Upper lobe of left lung (tissue), 6 donors: Measurements from ENCODE around the gene CYP24A1. TPM values are rescaled to one million over a fixed set of nuclear protein-coding genes. Genes with fewer than 3 reads are reported as not detected.

Experiments used
- ATAC-seq, 2 donors: fragments of 200-7000 bp; cut with Tn5 transposase; one replicate each; pipeline ENCODE4 v1.9.1; 2022; ENCODE audit warnings: mild to moderate bottlenecking in 2 of 2, moderate library complexity in 2 of 2; ENCODE audit not compliant: low FRiP score in 2 of 2
- DNase-seq, 2 donors: peaks; one replicate each; pipeline ENCODE4 v3.0.0-alpha.2; 2019 to 2020
- H3K27ac ChIP-seq, 4 donors: fragments of 200-600 bp; sonication (generic); one replicate each; pipeline ENCODE4 v1.5.1; 2016 to 2019
- H3K27me3 ChIP-seq, 4 donors: fragments of 200-600 bp; sonication (generic); one replicate each; pipeline ENCODE4 v1.5.1; 2017 to 2019
- H3K36me3 ChIP-seq, 4 donors: fragments of 200-600 bp; sonication (generic); one replicate each; pipeline ENCODE4 v1.5.1; 2016 to 2019
- H3K4me1 ChIP-seq, 4 donors: fragments of 200-600 bp; sonication (generic); one replicate each; pipeline ENCODE4 v1.5.1; 2018 to 2019
- H3K4me3 ChIP-seq, 4 donors: fragments of 200-600 bp; sonication (generic); one replicate each; pipeline ENCODE4 v1.5.1; 2017 to 2019; ENCODE audit warnings: mild to moderate bottlenecking in 2 of 4, moderate library complexity in 1 of 4
- H3K9me3 ChIP-seq, 4 donors: fragments of 200-600 bp; sonication (generic); one replicate each; pipeline ENCODE4 v1.5.1; 2018 to 2019
- EP300 ChIP-seq, 4 donors: sonication (generic); formaldehyde crosslinking; IDR thresholded peaks; one replicate each; pipeline ENCODE4 v1.5.1; 2017; ENCODE audit warnings: antibody characterized with exemption in 4 of 4, control low read depth in 2 of 4
- POLR2A ChIP-seq, 4 donors: fragments of 450-650 bp; IDR thresholded peaks; one replicate each; pipeline ENCODE4 v1.5.1; 2016 to 2017; ENCODE audit warnings: antibody characterized with exemption in 4 of 4, mild to moderate bottlenecking in 2 of 4
- POLR2AphosphoS5 ChIP-seq, 2 donors: sonication (generic); formaldehyde crosslinking; IDR thresholded peaks; one replicate each; pipeline ENCODE4 v1.5.1; 2017; ENCODE audit warnings: antibody characterized with exemption in 2 of 2
- WGBS, 2 donors: methylation state at CpG; one replicate each; pipeline ENCODE4 v1.1.5; 2017 to 2018; 5-methylcytosine and 5-hydroxymethylcytosine counted together
- total RNA-seq, 6 donors: library from RNA; depleted of rRNA in 4 of 6; stranded (reverse); fragments of >200 nt in 4 of 6; gene quantifications; one replicate each; pipeline versions ENCODE4 v1.1.0 to v1.2.1, GENCODE V29; 2016 to 2021
- TF ChIP-seq, protein P1 (sequence below), 6 experiments: fragments of 450-650 bp in 4 of 6; fragments of 200-600 bp in 2 of 6; sonication (generic) in 2 of 6; IDR thresholded peaks; one replicate each; pipeline ENCODE4 v1.5.1; 2016 to 2019; ENCODE audit warnings: antibody characterized with exemption in 6 of 6
- donor health status: DM: no; HTN: no; CAD: no; lungs with moderate emphysema.
- donor health status: DM: no; HTN: yes; CAD: no; lungs with severe emphysema.

The CYP24A1 gene
- total RNA-seq, 6 donors from 2014 or later: 0.13 to 31.0 (median 0.61) TPM; not detected in 1

DNA sequence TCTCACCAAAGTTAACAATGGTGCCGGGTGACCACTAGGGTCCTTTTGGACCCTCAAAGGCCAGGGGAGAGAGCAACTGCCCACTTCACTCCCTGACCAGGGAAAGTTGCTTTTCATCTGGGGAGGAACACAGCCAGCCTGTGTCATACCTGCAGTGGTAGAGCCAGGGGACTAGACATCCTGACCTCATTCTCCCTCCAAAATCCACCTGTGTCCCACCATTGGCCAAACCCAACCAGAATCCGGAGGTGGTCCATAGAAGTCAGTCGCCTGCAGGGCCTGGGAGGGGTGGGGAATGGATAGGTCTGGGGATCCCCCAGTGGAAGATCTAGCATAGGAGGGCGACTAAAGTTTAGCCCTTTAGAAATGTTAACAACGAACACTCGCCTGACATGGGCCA is 46.9 kb upstream of the CYP24A1 start:
- no peaks in the 10 kb centered on the region for H3K9me3 ChIP-seq

DNA sequence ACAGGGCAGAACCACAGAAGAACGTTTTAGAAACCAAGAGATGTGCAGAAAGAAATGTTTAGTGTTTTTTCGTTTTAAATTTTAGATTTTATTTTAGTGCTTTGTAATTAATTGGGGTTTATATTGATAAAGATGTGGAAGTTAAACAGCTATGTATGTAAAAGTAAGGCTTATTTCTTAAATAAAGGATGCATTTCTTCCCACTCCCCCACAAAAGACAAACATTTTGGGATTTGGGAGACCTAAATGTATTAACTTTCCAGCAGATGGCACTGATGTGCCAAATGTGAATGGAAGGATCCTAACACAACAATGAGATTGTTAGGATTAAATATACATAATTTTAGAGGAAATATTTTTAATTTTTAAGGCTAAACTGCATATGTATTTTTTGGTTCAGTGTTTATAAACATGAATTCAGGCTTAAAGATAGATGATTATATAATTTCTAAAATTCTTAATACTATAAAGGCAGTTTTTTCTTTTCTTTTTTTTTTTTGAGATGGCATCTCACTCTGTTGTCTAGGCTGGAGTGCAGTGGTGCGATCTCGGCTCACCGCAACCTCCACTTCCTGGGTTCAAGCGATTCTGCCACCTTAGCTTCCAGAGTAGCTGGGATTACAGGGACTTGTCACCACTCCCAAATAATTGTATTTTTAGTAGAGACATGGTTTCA is 46.1 kb upstream of the CYP24A1 start:
- no peak for TF ChIP-seq EP300 (IDR thresholded peaks at IDR 0.05)
- no peak for TF ChIP-seq POLR2A (IDR thresholded peaks at IDR 0.05)
- no peak for TF ChIP-seq POLR2AphosphoS5 (IDR thresholded peaks at IDR 0.05)
- TF ChIP-seq, protein P1, sequence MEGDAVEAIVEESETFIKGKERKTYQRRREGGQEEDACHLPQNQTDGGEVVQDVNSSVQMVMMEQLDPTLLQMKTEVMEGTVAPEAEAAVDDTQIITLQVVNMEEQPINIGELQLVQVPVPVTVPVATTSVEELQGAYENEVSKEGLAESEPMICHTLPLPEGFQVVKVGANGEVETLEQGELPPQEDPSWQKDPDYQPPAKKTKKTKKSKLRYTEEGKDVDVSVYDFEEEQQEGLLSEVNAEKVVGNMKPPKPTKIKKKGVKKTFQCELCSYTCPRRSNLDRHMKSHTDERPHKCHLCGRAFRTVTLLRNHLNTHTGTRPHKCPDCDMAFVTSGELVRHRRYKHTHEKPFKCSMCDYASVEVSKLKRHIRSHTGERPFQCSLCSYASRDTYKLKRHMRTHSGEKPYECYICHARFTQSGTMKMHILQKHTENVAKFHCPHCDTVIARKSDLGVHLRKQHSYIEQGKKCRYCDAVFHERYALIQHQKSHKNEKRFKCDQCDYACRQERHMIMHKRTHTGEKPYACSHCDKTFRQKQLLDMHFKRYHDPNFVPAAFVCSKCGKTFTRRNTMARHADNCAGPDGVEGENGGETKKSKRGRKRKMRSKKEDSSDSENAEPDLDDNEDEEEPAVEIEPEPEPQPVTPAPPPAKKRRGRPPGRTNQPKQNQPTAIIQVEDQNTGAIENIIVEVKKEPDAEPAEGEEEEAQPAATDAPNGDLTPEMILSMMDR (IDR thresholded peaks at IDR 0.05): peak in 2 of 6 experiments; percentile 32 to 35

More for the DNA sequence above, 46.9 kb upstream of the CYP24A1 start:
- Histone ChIP-seq H3K36me3 (peaks cover 0 to 40% (median under 1%) of the 10 kb centered on the region in 4 donors), H3K27me3 (no peaks in the 10 kb centered on the region), H3K4me3 (no peak overlapping the region), H3K27ac (no peak overlapping the region), H3K4me1 (peaks cover 0 to 3% (median 0%) of the 10 kb centered on the region in 4 donors)
- DNase-seq (no peak), ATAC-seq (no peak)
- 93 to 96% methylated on average over 6 of the region's 6 CpGs for WGBS, 2 donors
- TF ChIP-seq, protein P1 (IDR thresholded peaks at IDR 0.05): no peak
- no peak for TF ChIP-seq POLR2AphosphoS5 (IDR thresholded peaks at IDR 0.05)

DNA sequence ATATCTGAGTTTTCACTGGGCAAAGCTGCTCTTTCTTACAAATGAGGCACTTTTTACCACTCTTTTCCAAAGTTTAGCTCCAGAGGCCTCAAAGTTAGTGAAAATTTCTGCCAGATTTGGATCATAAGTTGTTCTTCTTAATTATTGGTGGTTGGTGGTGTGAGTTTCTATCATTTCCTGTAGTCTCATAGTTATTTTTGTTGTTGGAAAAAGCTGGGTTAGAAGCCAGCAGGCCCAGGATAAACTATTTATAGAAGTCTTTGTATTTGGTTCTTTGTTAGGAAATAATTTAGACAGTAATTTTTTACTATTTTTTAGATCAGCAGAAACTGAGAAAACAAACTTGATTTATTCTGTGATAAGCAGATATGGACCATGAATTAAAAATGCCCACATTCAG is 44.7 kb upstream of the CYP24A1 start:
- Histone ChIP-seq H3K9me3 (no peaks in the 10 kb centered on the region), H3K27me3 (no peaks in the 10 kb centered on the region), H3K4me1 (peaks cover 0 to 3% (median 0%) of the 10 kb centered on the region in 4 donors), H3K4me3 (no peak overlapping the region), H3K27ac (peak overlapping the region in 1 of 4 donors; percentile 9), H3K36me3 (peaks cover 0 to 46% (median 2%) of the 10 kb centered on the region in 4 donors)
- DNase-seq (no peak), ATAC-seq (no peak)
- no peak for TF ChIP-seq EP300 (IDR thresholded peaks at IDR 0.05)
- TF ChIP-seq POLR2AphosphoS5 (IDR thresholded peaks at IDR 0.05): no peak
- TF ChIP-seq POLR2A (IDR thresholded peaks at IDR 0.05): no peak
- TF ChIP-seq, protein P1 (IDR thresholded peaks at IDR 0.05): no peak

More for the DNA sequence above, 46.1 kb upstream of the CYP24A1 start:
- Histone ChIP-seq H3K4me3 (no peak overlapping the region), H3K27ac (no peak overlapping the region), H3K4me1 (peaks cover 0 to 3% (median 0%) of the 10 kb centered on the region in 4 donors), H3K9me3 (no peaks in the 10 kb centered on the region), H3K36me3 (peaks cover 0 to 46% (median 2%) of the 10 kb centered on the region in 4 donors), H3K27me3 (no peaks in the 10 kb centered on the region)
- ATAC-seq (no peak), DNase-seq (no peak)
- WGBS, 2 donors: 81 to 83% methylated on average over 6 of the region's 6 CpGs

DNA sequence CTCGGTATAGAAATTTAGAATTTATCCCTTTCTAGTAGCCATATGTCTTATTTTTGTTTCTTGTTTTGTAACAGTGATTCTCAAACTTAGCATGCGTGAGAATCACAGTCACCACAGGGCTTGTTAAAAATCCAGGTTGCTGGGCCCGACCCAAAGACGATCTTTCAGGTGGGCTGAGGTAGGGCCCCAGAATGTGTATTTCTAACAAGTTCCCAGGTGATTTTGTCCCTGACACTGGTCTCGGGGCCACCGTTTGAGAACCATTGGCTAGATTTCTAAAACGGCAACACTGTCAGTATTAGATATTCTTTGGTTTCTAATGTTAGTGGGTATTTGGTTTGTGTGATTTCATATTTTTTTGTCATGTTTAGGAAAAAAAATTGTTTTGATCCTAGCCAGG is 44.0 kb upstream of the CYP24A1 start:
- Histone ChIP-seq H3K4me1 (peaks cover 0 to 3% (median 0%) of the 10 kb centered on the region in 4 donors), H3K36me3 (peaks cover 0 to 46% (median 2%) of the 10 kb centered on the region in 4 donors), H3K27ac (no peak overlapping the region), H3K27me3 (no peaks in the 10 kb centered on the region), H3K9me3 (no peaks in the 10 kb centered on the region), H3K4me3 (no peak overlapping the region)
- DNase-seq (no peak), ATAC-seq (no peak)
- TF ChIP-seq POLR2AphosphoS5 (IDR thresholded peaks at IDR 0.05) (no peak), EP300 (IDR thresholded peaks at IDR 0.05) (no peak), POLR2A (IDR thresholded peaks at IDR 0.05) (no peak)
- TF ChIP-seq, protein P1 (IDR thresholded peaks at IDR 0.05): no peak
- 90 to 95% methylated on average over 7 of the region's 7 CpGs for WGBS, 2 donors
